Thyroid gland (tissue), 4 donors: Measurements from ENCODE around the gene CYP27B1. TPM values are rescaled to one million over a fixed set of nuclear protein-coding genes. Genes with fewer than 3 reads are reported as not detected.
A peak's percentile ranks its signal among the peaks of the same experiment; 100 is the strongest.

ENCODE experiments used
- DNase-seq, 2 donors: peaks; one replicate each; pipeline ENCODE4 v3.0.0-alpha.2; 2019
- H3K27ac ChIP-seq, 3 donors: fragments of 200-600 bp; sonication (generic); 1 replicate in 2 of 3; 2 replicates in 1 of 3; pipeline ENCODE4 v1.5.1; 2016 to 2019; ENCODE audit warnings: mild to moderate bottlenecking in 1 of 3, moderate library complexity in 1 of 3
- H3K27me3 ChIP-seq: fragments of 200-600 bp; sonication (generic); one replicate; pipeline ENCODE4 v1.5.1; 2019
- H3K36me3 ChIP-seq, 2 donors: fragments of 200-600 bp; sonication (generic); one replicate each; pipeline ENCODE4 v1.5.1; 2016 to 2019
- H3K4me1 ChIP-seq, 2 donors: fragments of 200-600 bp; sonication (generic); one replicate each; pipeline ENCODE4 v1.5.1; 2017 to 2019
- H3K4me3 ChIP-seq, 3 donors: fragments of 200-600 bp; sonication (generic); replicated peaks in 1 of 3; 1 replicate in 2 of 3; 2 replicates in 1 of 3; pipeline ENCODE4 v1.5.1; 2016; ENCODE audit warnings: mild to moderate bottlenecking in 1 of 3
- H3K9me3 ChIP-seq: fragments of 200-600 bp; sonication (generic); one replicate; pipeline ENCODE4 v1.5.1; 2017
- POLR2A ChIP-seq, 2 donors: fragments of 450-650 bp; IDR thresholded peaks; one replicate each; pipeline ENCODE4 v1.6.1; 2017; ENCODE audit warnings: antibody characterized with exemption in 2 of 2, mild to moderate bottlenecking in 2 of 2, moderate library complexity in 1 of 2
- WGBS, 2 donors: methylation state at CpG; one replicate each; pipeline ENCODE4 v1.1.5; 2017; 5-methylcytosine and 5-hydroxymethylcytosine counted together
- intact Hi-C: fragments of 100-400 bp; cut with DNase I; formaldehyde crosslinking; loops from one replicate; pipeline ENCODE4 v1.15.1; 2023
- total RNA-seq, 4 donors: library from RNA; depleted of rRNA; stranded (reverse); fragments of >200 nt; gene quantifications; one replicate each; pipeline ENCODE4 v1.2.3, GENCODE V29; 2016
- TF ChIP-seq, protein P1 (sequence below), 6 experiments: fragments of 200-600 bp in 3 of 6; fragments of 450-650 bp in 3 of 6; sonication (generic) in 3 of 6; IDR thresholded peaks; one replicate each; pipeline ENCODE4 v1.5.1; 2016 to 2019; ENCODE audit warnings: antibody characterized with exemption in 6 of 6, mild to moderate bottlenecking in 2 of 6, inconsistent platforms in 1 of 6, moderate library complexity in 1 of 6

Gene CYP27B1
- total RNA-seq, 4 donors from 2014 or later = 2.7 to 13.0 (median 10.0) TPM

DNA sequence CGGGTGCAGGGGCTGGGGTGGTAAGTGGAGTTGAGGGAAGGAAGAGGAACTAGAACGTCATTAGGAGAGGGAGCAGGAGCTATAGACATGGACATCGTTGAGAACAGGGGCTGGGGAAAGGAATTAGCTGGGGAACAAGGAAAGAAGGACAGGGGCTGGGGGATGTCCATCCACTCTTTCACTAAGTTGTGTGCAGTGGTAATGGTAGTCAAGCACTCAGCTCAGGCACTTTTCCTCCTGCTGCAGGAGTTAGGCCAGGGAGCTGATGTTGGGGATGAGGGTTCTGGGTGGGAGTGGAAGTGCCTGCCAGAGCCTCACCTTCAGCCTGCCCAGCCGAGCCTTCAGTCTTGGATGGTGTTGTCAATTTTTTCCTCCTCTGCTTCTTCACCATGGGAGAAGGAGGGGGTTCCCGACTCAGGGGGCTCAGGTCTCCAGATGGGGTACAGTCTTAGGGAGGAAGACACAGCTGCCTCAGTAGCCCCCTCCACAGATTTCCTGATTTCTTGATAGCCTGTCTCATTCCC, 37.5 kb downstream of the CYP27B1 start:
- H3K27ac ChIP-seq = no peak overlapping the region
- no peak for TF ChIP-seq POLR2A (IDR thresholded peaks at IDR 0.05)
- TF ChIP-seq, protein P1, sequence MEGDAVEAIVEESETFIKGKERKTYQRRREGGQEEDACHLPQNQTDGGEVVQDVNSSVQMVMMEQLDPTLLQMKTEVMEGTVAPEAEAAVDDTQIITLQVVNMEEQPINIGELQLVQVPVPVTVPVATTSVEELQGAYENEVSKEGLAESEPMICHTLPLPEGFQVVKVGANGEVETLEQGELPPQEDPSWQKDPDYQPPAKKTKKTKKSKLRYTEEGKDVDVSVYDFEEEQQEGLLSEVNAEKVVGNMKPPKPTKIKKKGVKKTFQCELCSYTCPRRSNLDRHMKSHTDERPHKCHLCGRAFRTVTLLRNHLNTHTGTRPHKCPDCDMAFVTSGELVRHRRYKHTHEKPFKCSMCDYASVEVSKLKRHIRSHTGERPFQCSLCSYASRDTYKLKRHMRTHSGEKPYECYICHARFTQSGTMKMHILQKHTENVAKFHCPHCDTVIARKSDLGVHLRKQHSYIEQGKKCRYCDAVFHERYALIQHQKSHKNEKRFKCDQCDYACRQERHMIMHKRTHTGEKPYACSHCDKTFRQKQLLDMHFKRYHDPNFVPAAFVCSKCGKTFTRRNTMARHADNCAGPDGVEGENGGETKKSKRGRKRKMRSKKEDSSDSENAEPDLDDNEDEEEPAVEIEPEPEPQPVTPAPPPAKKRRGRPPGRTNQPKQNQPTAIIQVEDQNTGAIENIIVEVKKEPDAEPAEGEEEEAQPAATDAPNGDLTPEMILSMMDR (IDR thresholded peaks at IDR 0.05) = no peak
- 47 to 49% methylated on average over 5 of the region's 5 CpGs for WGBS, 2 donors
- H3K9me3 ChIP-seq = no peaks in the 10 kb centered on the region
- intact Hi-C loops = no loop called here
- no peak overlapping the region for H3K4me3 ChIP-seq
- no peaks in the 10 kb centered on the region for H3K36me3 ChIP-seq
- peaks cover 9 to 24% of the 10 kb centered on the region in 2 donors for H3K4me1 ChIP-seq
- no peaks in the 10 kb centered on the region for H3K27me3 ChIP-seq
- DNase-seq = no peak

- no peak overlapping the region for H3K4me3 ChIP-seq
- intact Hi-C loops = no loop called here
- peak; percentile 60 for DNase-seq
- no peak overlapping the region for H3K27ac ChIP-seq
- WGBS, 2 donors = 38 to 45% methylated on average over 20 to 21 of the region's 21 CpGs
- no peak for TF ChIP-seq POLR2A (IDR thresholded peaks at IDR 0.05)
- TF ChIP-seq, protein P1 (IDR thresholded peaks at IDR 0.05) = no peak
- no peaks in the 10 kb centered on the region for H3K9me3 ChIP-seq
- H3K27me3 ChIP-seq = no peaks in the 10 kb centered on the region
- H3K4me1 ChIP-seq = peaks cover 9 to 24% of the 10 kb centered on the region in 2 donors
- H3K36me3 ChIP-seq = no peaks in the 10 kb centered on the region
Measured at GRCh38 chr12:57727758-57728395, 39.0 kb downstream of the CYP27B1 start.

DNA sequence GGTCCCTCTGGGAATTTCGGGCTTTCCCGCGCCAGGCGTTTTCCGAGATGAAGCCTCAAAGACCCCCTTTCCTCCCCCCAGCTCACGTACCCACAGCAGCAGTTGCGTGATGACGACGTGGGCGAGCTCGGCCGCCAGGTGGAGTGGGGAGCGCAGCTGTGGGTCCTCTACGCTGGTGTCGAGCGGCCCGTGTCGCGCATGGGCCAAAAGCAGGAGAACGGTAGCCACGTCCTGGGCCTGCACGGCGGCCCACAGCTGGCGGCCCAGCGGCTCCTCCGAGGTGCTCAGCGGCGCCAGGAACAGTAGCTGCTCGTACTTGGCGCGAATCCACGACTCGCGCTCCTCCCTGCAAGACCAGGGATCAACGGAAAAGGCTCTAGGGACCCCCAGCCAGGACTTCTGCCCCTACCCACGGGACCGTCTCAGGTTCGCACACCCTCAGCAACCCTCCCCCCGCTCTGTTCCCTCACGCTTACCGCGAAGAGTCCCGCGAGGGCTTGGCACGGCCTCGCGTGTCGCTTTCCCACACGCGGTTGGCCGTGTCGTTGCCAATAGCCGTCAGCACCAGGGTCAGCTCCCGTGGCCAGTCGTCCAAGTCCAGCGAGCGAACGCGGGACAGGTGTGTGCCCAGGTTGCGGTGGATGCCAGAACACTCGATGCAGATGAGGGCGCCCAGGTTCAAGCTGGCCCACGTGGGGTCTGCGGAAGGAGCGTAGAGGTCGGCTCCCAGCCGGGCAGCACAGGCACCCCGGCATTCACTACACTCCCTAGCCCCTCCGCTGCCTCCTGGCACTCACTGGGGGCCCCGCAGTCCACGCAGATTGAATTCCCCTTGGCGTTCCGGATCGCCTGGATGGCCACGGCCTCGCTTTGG, 39.8 kb downstream of the CYP27B1 start:
- Histone ChIP-seq H3K4me1 (peaks cover 9 to 24% of the 10 kb centered on the region in 2 donors), H3K27me3 (no peaks in the 10 kb centered on the region), H3K4me3 (peak overlapping the region in 2 of 3 donors; percentile 12 to 42), H3K36me3 (no peaks in the 10 kb centered on the region), H3K27ac (no peak overlapping the region), H3K9me3 (no peaks in the 10 kb centered on the region)
- 9 to 35% methylated on average over 14 to 32 of the region's 76 CpGs for WGBS, 2 donors
- intact Hi-C loops = no loop called here
- TF ChIP-seq POLR2A (IDR thresholded peaks at IDR 0.05) = no peak
- TF ChIP-seq, protein P1 (IDR thresholded peaks at IDR 0.05) = peak in 1 of 6 experiments; percentile 3
- DNase-seq = peak; percentile 70 to 79

DNA sequence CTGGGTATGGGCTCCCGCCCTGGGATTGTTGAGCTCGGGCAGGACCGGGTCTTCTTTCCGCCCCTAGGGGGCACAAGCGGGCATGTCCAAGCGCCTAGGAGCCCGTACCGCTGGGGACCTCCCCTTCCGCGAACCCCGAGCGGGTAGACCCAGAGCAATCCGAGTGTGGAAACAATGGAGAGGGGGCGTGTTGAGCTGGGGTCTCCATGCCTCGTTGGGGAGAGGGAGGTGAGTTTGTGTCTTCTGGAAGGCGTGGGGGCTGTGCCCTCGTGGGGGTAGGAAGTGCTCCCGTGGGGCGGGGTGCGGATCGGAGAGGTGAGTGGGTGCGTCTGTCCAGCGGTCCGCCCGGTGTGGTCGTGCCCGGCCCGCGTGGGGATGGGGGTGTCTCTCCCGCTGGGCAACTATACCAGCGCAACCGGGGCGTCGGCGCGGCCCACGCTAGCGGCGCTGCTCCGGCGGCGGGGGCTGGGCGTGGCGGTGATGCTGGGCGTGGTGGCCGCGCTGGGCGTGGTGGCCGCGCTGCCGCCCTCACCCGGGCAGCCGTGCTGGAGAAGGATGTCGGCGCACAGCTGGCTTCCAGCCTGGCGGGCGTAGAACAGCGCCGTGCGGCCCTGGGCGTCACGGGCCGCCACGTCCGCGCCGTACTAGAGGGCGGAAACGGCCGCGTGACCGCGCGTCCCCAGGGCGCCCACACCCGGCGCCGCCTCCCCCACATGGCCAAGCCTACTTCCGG, 40.6 kb downstream of the CYP27B1 start:
- Histone ChIP-seq H3K9me3 (no peaks in the 10 kb centered on the region), H3K27ac (no peak overlapping the region), H3K4me1 (peaks cover 9 to 24% of the 10 kb centered on the region in 2 donors), H3K27me3 (no peaks in the 10 kb centered on the region), H3K4me3 (peak overlapping the region in 2 of 3 donors; percentile 12 to 42), H3K36me3 (no peaks in the 10 kb centered on the region)
- intact Hi-C loops = no loop called here
- WGBS, 2 donors = 19% methylated on average over 7 to 44 of the region's 79 CpGs
- no peak for TF ChIP-seq POLR2A (IDR thresholded peaks at IDR 0.05)
- TF ChIP-seq, protein P1 (IDR thresholded peaks at IDR 0.05) = peak in 4 of 6 experiments; percentile 16 to 57 (median 32)
- DNase-seq = peak; percentile 55 to 62
